Liver (tissue), 3 donors: Measurements from ENCODE around the gene TFAP2B.

Experiments used
- RAD21 ChIP-seq, 2 donors: IDR thresholded peaks; 2 replicates each; pipeline ENCODE4 v1.6.1; 2016; ENCODE audit warnings: antibody characterized with exemption in 2 of 2, mild to moderate bottlenecking in 2 of 2
- TAF1 ChIP-seq: conservative IDR thresholded peaks from 2 replicates; pipeline ENCODE4 v1.6.1; 2016; ENCODE audit warnings: antibody characterized with exemption, mild to moderate bottlenecking
- YY1 ChIP-seq: IDR thresholded peaks from 2 replicates; pipeline ENCODE4 v1.6.1; 2016; ENCODE audit warnings: antibody characterized with exemption, mild to moderate bottlenecking
- TF ChIP-seq, protein P1 (sequence below): fragments of 150-350 bp; IDR thresholded peaks from 2 replicates; pipeline ENCODE4 v1.5.1; 2017; ENCODE audit warnings: improper control_type of control experiment, low read depth, low read length; ENCODE audit not compliant: missing input control
- TF ChIP-seq, protein P2 (sequence below): IDR thresholded peaks from 2 replicates; pipeline ENCODE4 v1.6.1; 2016; ENCODE audit warnings: antibody characterized with exemption
- donor health status: healthy.
- donor health status: healthy.

DNA sequence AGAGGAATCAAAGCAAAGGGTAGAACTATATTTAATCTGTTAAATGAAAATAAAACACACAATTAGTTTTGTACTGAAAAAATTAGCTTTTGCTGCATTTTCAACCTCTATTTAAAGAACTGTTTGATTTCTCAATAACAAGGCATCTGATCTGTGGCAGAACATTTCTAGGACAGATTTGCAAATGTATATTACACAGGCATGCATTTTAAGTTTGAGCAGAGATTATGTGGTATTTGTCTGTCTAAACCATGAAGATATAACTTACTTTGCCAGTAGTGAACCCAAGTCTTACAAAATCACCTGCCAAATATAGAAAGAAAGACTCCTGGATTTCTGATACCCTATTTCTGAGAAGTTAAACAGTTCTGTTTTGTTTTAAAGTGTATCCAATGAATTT, 71.9 kb downstream of the TFAP2B start:
- TF ChIP-seq, protein P1, sequence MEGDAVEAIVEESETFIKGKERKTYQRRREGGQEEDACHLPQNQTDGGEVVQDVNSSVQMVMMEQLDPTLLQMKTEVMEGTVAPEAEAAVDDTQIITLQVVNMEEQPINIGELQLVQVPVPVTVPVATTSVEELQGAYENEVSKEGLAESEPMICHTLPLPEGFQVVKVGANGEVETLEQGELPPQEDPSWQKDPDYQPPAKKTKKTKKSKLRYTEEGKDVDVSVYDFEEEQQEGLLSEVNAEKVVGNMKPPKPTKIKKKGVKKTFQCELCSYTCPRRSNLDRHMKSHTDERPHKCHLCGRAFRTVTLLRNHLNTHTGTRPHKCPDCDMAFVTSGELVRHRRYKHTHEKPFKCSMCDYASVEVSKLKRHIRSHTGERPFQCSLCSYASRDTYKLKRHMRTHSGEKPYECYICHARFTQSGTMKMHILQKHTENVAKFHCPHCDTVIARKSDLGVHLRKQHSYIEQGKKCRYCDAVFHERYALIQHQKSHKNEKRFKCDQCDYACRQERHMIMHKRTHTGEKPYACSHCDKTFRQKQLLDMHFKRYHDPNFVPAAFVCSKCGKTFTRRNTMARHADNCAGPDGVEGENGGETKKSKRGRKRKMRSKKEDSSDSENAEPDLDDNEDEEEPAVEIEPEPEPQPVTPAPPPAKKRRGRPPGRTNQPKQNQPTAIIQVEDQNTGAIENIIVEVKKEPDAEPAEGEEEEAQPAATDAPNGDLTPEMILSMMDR, result no peak
- TF ChIP-seq TAF1 (no peak), YY1 (no peak), RAD21 (IDR thresholded peaks at IDR 0.05) (no peak)
- TF ChIP-seq, protein P2, sequence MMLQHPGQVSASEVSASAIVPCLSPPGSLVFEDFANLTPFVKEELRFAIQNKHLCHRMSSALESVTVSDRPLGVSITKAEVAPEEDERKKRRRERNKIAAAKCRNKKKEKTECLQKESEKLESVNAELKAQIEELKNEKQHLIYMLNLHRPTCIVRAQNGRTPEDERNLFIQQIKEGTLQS, result no peak
